AG04450 (cell line): ENCODE measurements around the gene ADSS2. TPM values are rescaled to one million over a fixed set of nuclear protein-coding genes. Genes with fewer than 3 reads are reported as not detected.

Experiments
- CTCF ChIA-PET: fragments of 300-600, 350-600 bp; formaldehyde crosslinking; extraction: SDS; loops from one replicate; lab custom pipeline; 2022; ENCODE audit warnings: antibody characterized with exemption, inconsistent platforms; lab: Charles Lee
- POLR2A ChIA-PET: fragments of 350-600 bp; formaldehyde crosslinking; extraction: SDS; loops from one replicate; lab custom pipeline; 2021; ENCODE audit warnings: antibody characterized with exemption, inconsistent platforms; lab: Yijun Ruan, JAX
- DNase-seq: peaks from one replicate; pipeline ENCODE4 v3.0.0-alpha.2; 2011; ENCODE audit warnings: low read depth, low spot score
- H3K27ac ChIP-seq: one replicate; pipeline ENCODE4 v1.5.1; 2012; ENCODE audit warnings: low read depth, low read length, control low read depth
- H3K27me3 ChIP-seq: one replicate; pipeline ENCODE4 v1.6.0; 2012; ENCODE audit warnings: low read length; ENCODE audit not compliant: control insufficient read depth, insufficient read depth
- H3K4me3 ChIP-seq: 2 replicates; pipeline ENCODE4 v1.5.1; 2011; ENCODE audit warnings: mild to moderate bottlenecking, low read depth, low read length, control low read depth
- H3K9me3 ChIP-seq: 2 replicates; pipeline ENCODE4 v1.5.1; 2012; ENCODE audit warnings: low read length; ENCODE audit not compliant: control insufficient read depth, insufficient read depth
- polyA plus RNA-seq: library from polyadenylated mRNA; depleted of rRNA; stranded (reverse); fragments of >200 nt; gene quantifications from 2 replicates; pipeline ENCODE4 v1.2.3, GENCODE V29; 2011
- TF ChIP-seq, protein P1 (sequence below): IDR thresholded peaks from 2 replicates; pipeline ENCODE4 v1.5.1; 2011; ENCODE audit warnings: low read depth, low read length, control low read depth, inconsistent platforms

The ADSS2 gene
- polyA plus RNA-seq, 1 experiment, result 50.5 TPM

DNA sequence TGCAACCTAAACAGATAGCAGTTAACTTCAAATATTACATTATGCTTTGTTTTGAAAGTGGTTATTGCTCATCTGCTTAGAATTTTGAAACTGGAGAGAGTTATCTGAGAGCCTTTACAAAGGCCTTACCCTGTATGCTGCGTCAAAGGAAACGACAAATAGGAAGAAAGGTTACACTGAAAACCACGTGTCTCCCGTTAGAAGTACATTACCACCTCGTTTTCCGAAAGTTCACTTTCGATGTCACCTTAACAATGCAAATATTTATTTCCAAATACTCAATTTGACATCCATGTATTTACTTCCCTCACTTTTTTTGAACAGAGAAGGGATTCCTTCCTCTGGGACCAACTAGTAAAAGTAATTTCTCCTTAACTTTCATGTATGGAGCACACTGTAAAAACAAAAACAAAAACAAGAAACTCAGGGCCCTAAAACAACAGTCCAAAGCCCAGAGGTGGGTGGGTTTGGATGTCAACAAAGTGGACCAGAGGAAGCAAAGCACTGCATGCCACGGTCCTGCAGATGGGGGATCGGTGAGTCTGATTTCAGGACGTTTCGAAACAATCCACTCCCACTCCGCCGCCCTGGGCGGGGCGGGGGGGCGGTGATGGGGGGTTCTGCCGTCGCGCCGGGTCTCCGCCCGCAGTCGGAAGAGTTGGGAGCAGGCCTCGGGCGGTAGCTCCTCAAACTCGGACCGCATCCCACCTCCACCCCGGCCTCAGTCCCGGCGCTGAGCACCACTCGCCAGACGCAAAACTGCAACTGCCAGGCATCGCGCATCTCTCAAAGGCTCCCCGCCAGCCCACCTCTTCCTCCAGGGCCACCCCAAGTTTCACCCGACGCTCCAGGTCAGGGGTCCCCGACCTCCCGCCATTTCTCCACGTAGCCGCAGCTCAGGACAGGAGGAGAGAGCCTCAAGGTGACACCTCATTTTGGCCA is 841 bp downstream of the ADSS2 start:
- Histone ChIP-seq H3K9me3 (peaks cover 3% of the 10 kb centered on the region; the same call in 1 of the 2 replicates), H3K4me3 (peak overlapping the region; percentile 92), H3K27me3 (no peaks in the 10 kb centered on the region), H3K27ac (peak overlapping the region; percentile 83)
- TF ChIP-seq, protein P1, sequence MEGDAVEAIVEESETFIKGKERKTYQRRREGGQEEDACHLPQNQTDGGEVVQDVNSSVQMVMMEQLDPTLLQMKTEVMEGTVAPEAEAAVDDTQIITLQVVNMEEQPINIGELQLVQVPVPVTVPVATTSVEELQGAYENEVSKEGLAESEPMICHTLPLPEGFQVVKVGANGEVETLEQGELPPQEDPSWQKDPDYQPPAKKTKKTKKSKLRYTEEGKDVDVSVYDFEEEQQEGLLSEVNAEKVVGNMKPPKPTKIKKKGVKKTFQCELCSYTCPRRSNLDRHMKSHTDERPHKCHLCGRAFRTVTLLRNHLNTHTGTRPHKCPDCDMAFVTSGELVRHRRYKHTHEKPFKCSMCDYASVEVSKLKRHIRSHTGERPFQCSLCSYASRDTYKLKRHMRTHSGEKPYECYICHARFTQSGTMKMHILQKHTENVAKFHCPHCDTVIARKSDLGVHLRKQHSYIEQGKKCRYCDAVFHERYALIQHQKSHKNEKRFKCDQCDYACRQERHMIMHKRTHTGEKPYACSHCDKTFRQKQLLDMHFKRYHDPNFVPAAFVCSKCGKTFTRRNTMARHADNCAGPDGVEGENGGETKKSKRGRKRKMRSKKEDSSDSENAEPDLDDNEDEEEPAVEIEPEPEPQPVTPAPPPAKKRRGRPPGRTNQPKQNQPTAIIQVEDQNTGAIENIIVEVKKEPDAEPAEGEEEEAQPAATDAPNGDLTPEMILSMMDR, result no peak
- POLR2A ChIA-PET, result interaction anchor here (0.8 kb wide), 1 partner anchor 102 kb away, joined by 3 read pairs; no protein-coding TSS in a partner anchor
- CTCF ChIA-PET, result no interaction called here
- DNase-seq, result peak; percentile 47

DNA sequence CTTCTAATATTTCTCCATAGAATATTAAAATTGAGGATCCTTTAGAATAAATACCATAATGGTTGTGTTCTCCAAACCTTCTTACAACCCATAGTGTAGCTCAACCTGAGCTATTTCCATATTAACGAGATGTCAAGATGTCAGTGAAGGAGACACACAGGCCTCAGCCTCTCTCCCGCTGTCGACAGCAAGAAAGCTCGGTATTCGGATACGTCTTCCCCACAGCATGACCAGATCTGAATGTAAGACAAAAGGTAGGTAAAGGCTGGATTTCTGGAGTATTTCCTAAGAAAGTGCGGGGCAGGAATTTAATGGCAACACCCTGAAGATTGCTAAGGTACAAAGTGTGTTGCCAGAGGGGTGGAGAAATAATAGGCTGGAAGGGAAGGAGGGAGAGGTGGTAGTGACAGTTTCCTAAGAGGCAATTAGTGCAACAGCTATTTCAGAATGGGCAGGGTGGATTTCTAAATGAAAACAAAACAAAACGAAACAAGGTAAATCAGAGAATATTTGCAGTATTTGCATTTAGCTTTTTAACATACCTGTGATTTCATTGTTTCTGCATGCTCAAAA is 1.7 kb downstream of the ADSS2 start:
- ChIA-PET POLR2A (no interaction called here), CTCF (interaction anchor here (0.6 to 1.8 kb wide), 2 partner anchors 122 to 150 kb away, joined by 3 to 5 read pairs; no protein-coding TSS in a partner anchor)
- TF ChIP-seq, protein P1, result no peak
- no peak for DNase-seq
- H3K27me3 ChIP-seq, result no peaks in the 10 kb centered on the region
- H3K4me3 ChIP-seq, result peak overlapping the region; percentile 92
- peaks cover 3% of the 10 kb centered on the region; the same call in 1 of the 2 replicates for H3K9me3 ChIP-seq
- H3K27ac ChIP-seq, result peak overlapping the region; percentile 34

DNA sequence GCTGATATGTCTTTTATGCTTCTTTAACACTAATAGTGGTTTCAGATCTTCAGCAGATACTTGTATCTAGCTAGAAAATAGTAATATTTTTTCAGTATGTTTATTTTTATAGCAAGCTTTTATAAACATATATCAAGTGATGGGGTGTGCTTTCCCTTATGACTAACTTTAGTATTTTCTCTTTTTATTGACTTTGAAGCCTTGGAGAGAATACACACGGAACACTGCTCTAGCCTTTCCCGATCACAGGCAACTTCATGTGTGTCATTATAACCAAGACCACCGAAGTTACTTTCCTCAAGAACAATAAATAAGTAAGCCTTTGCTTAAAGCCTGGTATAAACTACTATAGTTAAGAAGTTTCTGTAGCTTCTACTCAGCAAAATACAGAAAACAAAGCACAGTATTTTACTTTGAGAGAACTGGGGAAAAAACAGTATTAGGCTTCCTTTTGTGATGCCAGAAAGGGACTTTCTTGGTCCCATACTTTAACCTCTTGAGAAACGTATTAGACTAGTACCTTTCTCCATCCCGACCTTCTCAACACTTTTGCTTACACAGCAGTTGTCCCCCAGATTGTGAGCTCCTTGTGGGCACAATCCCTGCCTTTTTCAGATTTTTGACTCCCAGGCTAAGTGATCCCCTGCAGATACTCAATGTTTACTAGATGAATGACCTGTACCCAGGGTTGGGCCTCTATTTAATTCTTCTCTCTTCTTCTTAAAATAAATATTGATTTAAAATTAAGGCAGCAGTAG is 3.3 kb downstream of the ADSS2 start:
- TF ChIP-seq, protein P1, result no peak
- CTCF ChIA-PET, result interaction anchor here (0.6 to 1.8 kb wide), 2 partner anchors 149 to 155 kb away, joined by 4 to 5 read pairs; no protein-coding TSS in a partner anchor
- H3K4me3 ChIP-seq, result peak overlapping the region; percentile 23; the same call in 1 of the 2 replicates
- POLR2A ChIA-PET, result no interaction called here
- H3K27ac ChIP-seq, result no peak overlapping the region
- H3K27me3 ChIP-seq, result no peaks in the 10 kb centered on the region
- H3K9me3 ChIP-seq, result peaks cover 3% of the 10 kb centered on the region; the same call in 1 of the 2 replicates
- no peak for DNase-seq

DNA sequence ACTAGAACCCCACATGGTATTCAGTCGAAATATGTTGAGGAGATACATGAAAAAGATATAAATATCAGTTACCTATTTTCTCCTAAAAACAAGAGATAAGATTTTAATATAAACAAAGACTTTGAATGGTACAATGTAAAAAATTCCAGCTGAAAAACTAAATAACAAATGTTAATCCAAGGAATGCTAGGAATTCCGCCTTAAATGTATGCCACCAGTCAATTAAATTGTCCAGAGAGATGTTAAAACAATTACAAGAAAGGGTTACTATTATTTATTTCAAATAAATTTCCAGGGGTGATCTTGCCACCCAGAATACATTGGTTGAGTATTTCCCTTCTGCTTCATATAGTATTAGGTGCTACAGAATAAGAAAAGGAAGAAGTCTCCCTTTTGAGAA is 4.2 kb downstream of the ADSS2 start:
- Histone ChIP-seq H3K27ac (no peak overlapping the region), H3K27me3 (no peaks in the 10 kb centered on the region), H3K9me3 (peaks cover 3% of the 10 kb centered on the region; the same call in 1 of the 2 replicates), H3K4me3 (no peak overlapping the region)
- CTCF ChIA-PET, result interaction anchor here (0.6 kb wide), 1 partner anchor 154 kb away, joined by 4 read pairs; no protein-coding TSS in a partner anchor
- POLR2A ChIA-PET, result no interaction called here
- DNase-seq, result no peak
- TF ChIP-seq, protein P1, result no peak
